GM21825 (cell line): ENCODE measurements around the gene IFIT1B.

Experiments
- ATAC-seq: cut with Tn5 transposase; IDR thresholded peaks from one replicate; pipeline ENCODE4 v1.9.1; 2021; ENCODE audit warnings: mild to moderate bottlenecking, moderate library complexity; ENCODE audit not compliant: unreplicated experiment

IFIT1B gene

DNA sequence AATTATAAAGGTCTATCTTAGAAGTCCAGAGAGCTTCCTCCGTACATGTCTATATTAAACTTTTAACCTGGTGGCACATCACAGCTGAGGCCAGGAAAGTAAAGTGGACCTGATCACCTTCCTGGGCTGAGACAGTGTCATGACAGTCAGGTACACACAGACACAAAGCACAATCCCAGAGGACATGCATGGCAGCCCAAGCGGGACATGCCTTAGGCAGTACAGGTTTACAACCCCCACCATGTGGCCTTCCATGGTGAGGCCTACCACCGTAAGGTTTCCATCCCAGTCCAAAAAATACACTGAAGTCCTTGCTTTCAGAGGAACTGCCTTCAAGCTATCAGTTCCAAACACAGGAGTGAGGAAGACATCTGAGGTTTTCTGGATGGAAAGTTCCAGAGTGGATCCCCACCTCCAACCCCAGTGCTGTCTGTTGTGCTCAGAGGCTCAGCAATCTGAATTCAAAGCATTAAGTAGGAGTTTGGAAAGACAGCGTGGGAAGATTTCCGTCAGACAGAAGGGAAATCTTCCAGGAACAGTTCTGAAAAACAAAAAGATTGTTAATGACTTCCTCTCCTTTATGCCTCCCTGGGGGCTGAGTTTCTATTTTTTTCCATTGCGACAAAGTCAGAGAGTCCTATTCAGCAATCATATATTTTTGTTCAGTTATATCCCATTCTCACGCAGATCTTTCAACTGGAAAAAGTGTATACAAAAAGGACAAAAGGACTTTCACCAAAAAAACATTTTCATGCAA is 30.0 kb upstream of the IFIT1B start:
- no peak for ATAC-seq

DNA sequence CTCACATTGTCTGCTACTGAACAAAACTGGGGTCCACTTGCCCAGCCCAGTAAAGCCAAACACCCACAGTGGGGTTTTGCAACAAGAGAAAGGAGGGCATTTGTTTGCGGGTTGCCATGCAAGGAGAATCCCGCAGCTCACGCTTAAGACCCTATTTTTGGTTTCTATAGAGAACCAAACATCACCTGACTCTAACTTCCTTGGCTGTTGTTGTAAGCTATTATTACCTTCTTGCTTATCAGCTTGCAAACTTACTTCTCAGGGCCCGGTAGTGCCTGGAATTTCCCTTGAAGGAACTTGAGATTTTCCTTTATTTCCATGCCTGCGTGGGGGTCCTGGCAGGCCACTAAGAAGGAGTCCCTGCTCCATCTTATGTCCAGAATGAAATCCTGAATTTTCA is 29.4 kb upstream of the IFIT1B start:
- no peak for ATAC-seq

DNA sequence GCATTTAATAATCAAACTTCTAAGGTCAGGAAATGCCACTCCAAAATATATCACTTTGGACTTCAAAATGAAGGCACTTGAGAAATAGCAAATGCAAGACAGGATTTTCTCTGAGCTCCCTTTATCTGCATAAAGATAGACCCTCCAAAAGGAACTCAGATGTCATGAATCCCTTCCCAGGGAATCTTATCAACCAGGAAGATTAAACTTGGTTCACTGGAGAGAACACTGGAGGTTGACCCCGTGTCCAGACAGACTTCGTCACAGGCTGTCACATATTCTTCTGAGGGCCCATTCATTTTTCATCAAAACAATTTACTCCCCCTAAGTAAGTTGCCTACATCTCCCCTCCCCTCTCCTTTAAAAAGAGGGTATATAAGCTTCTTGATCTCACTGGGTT is 28.9 kb upstream of the IFIT1B start:
- no peak for ATAC-seq

DNA sequence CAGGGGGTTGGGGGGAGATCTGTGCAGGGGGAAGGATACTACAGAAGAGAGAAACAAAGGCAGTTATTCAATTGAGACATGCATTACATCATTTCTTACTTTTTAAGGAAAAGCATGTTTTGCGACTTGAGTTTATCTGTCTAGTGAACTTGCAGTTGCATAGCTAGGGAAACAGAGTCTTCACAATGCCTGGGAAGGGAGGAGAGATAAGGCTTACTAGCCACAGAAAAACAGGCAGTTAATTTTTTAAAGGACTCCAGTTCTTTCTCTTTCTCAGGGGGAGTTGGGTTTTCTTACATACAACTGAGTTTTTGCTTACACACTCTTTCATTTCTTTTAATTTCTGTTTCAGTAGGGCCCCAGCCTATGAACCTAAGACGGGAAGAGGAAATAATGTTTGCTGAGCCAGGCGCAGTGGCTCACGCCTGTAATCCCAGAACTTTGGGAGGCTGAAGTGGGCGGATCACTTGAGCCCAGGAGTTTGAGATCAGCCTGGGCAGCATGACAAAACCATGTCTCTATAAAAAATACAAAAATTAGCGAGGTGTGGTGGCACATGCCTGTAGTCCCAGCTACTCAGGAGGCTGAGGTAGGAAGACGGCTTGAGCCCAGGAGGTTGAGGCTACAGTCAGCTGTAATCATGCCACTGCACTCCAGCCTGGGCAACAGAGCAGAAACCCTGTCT is 27.1 kb upstream of the IFIT1B start:
- ATAC-seq: peak; percentile 40

DNA sequence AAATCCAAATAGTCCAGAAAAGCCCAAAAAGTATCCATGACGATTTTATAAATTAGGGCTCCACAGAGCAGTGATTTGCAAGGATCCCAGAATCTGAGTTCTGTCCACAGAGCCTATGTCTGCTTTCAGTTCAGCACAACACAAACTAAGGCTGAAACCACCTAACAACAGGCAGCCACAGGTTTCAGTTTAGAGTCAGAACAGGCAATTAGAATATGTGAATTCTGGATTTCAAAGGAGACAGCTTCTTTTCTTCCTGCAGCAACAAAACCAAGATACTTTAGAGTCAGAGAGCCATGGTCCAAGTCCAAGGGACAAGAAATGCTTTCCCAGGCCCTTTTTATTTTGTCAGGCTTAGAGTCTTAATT is 26.5 kb upstream of the IFIT1B start:
- ATAC-seq: peak; percentile 71

DNA sequence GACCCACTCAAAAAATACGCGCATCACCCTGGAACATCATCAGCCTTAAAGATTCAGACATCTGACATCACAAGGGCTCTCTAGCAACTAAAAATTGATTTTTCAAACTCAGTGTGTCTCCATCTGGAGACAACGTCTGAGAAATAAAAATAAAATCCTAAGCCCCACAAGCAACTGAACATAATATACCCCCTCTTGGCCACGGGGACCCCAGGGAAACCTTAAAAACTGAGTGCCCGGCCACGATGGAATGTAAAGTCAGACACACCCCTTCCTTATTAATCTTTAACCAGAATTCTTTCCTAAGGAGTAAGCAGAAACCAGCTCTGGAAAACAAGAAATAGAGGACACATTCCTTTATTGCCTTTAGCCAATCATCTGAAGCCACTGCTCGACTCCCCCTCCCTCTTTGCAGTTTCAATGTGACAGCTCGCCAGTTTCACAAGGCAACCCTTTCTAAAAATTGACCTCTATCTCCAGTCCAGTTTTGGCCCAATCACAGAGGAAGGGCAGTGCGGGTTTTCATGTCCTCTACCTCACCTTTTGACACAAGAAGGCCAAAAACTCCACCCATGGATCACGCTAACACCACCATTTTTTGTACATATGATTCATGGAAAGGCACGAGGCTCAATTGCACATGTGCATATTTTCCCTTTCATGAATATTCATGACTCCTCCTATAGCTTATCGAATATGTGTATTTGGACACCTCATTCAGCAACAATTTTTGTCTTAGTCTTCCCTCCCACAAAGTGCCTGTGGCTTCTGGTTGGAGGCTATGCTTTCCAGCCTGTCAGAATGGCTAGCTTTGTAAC is 25.9 kb upstream of the IFIT1B start:
- ATAC-seq: no peak

DNA sequence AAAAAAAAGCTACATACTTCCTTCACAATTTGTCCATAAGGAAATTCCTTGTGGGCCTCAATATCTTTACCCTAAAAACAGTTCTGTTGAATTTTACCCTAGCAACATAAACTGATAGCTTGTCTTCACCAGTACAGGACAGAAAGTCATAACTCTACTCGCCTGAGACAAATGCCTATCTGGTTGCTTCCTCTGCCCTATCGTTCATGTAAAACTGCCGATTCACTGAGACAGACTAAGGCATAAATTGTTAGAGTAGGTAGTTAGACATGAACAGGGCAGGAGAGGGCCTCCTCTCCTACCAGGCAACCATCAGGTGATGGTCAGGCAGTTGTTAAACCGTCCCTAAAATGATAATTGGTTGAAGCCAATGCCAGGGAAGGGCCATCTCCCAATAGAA is 25.1 kb upstream of the IFIT1B start:
- ATAC-seq: no peak

DNA sequence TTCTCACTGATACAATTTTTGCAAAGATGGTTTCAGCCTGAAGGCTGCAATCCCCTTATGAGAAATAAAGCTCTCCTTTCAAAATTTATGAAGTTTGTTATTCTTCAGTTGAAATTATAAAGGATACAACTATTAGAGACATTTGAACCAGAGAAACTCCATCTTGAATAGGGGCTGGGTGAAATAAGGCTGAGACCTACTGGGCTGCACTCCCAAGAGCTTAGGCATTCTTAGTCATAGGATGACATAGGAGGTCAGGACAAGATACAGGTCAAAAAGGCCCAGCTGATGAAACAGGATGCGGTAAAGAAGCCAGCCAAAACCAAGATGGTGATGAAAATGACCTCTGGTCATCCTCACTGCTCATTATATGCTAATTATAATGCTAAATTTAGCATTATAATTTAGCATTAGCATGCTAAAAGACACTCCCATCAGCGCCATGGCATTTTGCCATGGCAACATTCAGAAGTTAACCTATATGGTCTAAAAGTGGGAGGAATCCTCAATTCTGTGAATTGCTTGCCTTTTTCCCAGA is 22.4 kb upstream of the IFIT1B start:
- ATAC-seq: no peak

DNA sequence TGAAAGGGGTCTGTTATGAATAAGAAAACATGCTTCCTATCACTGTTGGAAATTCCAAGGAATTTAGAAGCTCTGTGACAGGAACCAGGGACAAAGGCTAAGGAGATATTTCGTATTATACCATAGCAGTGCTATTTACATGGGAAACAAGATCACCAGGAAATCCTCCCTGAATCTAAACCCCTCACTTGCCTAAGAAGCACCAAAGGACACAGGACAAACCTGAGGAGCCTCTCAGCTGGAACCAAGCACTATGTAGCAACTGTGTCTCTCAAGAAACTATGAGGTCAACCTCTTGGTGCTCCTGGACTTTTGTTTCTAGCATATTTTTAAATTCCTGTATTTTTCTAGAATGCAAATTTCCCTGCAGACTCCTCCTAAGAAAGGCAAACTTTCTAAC is 20.8 kb upstream of the IFIT1B start:
- ATAC-seq: no peak

DNA sequence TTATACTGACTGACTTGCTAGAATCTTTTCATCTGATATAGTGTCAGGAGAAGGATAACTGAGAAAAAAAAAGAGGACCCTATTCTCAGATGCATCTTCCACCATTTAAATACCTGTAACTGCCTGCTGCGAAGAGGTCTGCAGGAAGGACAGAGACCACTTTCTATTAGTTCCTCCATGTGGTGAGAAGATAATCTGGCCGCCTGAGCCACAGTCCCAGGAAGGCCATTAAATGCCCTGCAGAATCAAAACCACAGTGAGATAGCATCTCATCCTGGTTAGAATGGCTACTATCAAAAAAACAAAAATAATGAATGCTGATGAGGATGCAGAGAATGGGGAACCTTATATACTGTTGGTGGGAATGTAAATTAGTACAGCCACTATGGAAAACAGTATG is 19.9 kb upstream of the IFIT1B start:
- ATAC-seq: no peak

DNA sequence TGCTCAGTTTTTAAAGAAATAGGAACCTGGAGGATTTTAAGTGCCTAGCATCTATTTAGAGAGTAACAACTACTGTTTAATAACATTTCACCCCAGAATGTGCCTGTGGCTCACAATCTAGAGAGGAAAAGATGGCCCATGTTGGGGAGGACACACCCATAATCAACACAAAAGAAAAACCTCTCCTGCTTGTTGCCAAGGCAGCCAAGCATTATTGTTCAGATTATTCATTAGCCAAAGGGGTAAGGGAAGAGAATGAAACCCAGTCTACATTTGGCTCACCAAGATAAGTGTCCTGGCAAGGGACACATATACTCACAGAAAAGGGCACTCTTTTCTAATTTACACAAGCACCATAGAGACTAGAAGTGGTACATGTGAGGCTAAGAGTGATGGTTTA is 17.7 kb upstream of the IFIT1B start:
- ATAC-seq: no peak

DNA sequence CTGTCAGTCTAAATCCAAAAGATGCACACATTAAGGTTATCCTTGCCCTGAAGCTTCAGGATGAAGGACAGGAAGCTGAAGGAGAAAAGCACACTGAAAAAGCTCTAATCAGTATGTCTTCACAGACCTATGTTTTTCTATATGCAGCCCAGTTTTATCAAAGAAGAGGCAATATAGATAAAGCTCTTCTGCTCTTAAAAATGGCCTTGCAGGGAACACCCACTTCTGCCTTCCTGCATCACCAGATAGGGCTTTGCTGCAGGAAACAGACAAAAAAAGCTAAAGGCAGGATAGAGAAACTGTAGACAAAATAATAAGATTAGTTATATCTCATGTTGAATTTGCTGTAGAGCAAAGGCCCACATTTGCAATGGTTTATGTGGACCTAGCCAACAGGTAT is 14.9 kb upstream of the IFIT1B start:
- ATAC-seq: no peak

DNA sequence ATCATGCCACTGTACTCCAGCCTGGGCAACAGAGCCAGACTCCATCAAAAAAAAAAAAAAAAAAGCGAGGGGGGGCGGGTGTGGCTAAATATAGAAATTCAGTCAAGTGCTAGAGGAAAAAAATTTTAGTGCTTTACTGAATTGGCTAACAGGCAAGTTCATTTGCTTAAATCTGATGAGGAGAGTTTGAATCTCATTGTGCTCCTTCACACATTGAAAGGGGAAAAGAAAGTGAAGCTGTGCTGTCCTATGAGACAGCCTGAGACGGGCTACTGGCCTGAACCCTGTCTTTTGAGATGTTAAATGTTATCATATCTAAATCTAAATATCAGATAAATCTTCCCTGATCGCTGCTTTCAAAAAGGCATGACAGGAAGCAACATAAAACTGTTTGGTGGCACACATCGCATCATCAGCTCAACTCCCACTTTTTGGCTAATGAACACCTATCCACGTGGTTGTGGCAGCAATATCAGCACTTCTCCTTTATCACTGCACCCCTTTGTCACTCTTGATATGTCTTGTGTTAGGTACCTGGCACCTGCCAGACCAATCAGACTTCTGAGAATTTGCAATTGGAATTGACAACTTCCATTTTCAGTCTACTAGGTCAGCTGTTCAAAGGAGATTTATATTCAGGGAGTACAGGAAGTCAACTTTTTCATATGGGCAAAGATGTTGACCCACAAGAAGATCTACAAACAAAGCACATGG is 14.0 kb upstream of the IFIT1B start:
- peak; percentile 26 for ATAC-seq

DNA sequence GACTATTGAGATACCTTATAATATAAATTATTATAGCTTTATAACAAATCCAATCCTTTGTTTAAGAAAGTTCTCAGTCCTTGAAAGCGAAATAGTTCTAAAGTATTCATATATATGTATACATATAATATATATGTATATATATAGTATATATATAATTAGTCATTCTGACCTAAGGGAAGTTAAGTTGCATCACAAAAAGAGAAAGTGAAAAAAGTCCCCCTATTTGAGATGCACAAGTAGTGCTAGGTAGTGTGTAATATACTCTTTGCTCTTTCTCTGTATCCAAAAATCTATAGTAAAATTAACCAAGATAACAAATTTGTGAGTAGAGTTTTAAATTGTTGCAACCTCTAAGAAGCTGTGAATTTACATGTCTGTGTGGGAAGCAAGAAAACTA is 13.3 kb upstream of the IFIT1B start:
- ATAC-seq: peak; percentile 27

DNA sequence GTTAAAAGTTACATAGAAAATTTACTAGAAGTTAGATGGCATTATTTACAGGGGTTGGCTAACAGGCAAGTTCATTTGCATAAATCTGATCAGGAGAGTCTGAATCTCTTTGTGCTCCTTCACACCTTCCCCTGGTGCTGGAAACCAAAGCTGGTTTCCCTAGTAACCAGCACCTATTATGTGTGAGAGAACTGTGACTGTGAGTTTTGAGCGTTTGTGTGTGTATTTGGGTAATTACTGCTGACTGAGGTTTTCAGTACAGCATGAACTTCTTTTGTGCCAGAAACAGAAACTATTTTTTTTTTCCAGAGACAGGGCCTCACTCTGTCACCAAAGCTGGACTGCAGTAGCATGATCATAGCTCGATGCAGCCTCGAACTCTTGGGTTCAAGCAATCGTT is 10.3 kb upstream of the IFIT1B start:
- ATAC-seq: peak; percentile 63

DNA sequence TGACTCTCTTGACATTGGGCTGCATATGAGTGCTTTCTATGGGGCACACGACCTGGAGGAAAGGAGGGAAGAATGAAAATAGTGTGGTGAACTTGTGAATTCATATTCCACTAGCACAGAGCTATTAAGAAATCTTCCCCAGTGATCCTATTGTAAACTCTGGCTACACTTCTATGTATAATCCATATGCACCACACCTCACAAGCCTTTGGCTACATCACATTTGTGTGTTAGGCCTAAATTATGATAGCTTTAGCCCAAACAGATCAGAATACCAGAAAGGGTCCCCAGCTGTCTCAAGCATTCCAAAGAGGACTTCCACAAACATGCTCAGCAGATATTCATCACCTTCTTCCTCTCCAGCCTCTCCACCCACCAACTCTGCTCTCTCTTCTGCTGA is 9.7 kb upstream of the IFIT1B start:
- ATAC-seq: no peak

DNA sequence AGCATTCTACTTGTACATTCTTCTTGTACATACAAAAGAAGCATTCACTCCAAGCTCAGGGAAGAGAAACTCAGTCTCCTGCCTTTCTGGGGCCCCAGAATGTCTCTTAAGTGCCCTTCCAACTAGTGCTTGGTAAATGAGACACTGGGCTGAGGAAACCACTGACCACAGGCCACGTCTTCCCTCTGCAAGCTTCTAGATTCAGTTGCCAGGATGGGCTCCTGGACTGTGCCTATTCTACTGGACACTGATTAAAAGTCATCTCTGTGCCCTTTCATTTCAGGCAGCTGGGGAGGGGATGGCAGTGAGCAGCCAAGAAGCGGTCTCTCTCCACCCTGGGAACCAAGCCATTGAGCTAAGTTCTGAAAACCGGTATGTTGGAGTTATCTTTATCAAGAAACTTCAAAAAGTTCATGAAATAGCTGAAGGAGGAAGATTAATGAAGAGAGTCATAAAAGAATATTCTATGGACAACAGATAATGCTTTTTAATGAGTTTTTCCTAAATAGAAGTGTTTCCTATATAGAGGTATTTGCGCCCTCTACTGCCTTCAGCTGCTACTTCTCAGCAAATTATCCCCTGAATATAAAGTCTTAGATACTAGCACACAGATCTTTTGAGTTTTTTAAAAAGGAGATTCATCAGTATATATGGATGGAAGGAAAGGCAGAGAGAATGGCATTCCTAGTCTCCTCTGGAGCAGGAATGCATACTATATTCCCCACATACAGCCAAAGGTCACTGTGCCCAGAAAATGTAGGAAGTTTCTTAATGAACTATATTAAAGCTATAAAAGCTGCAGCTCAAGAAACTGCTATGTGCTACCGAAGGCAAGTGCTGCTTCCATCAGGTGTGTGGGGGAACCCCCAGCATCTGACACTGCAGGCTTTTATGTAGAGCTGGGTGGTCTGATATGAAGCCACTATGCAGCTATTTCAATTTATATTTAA is 8.4 kb upstream of the IFIT1B start:
- ATAC-seq: no peak

DNA sequence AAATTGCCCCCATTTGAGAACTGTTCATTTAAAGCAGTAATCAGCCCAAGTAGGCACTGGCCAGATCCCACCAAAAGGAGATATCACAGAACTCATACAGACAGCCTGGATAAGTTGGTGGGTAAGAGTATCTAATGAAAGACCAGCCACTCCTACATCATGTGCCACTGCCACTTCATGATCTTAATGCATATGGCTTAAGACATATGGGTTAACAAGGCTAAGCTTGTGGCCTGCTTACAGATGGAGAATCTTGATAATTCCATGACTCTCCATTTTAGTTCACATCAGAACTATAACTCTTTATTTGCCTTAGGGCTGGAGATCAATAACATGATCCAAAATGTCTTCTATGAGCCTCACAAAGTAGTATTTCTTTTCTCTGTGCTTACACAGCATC is 6.8 kb upstream of the IFIT1B start:
- no peak for ATAC-seq

DNA sequence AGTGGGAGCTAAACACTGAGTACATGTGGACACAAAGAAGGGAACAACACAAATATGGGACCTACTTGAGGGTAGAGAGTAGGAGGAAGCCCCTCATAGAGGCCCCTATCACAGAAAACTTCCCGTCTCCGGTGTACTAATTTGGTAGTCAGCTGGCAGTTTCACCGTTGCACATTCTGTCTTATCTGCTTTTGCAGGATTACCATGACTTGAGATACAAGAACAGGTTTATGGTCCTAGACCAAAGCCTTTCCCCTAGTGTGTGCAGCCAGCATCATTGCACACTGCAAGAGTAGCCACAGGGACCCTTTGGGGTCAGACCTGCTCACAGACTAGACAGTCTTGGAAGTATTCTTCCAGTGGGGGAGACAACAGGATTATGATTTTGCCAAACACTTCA is 5.9 kb upstream of the IFIT1B start:
- ATAC-seq: no peak
